ENCODE results near the gene GMPR2. TPM values are rescaled to one million over a fixed set of nuclear protein-coding genes. Genes with fewer than 3 reads are reported as not detected.

The GMPR2 gene
- total and polyA plus RNA-seq, 2 of the 13 experiments (the other 11 are each of a cell fraction or from before 2014, with no cell fraction given): 210 to 273 TPM

- TF ChIP-seq ZNF569 (CRISPR knock-in tag; IDR thresholded peaks at IDR 0.05; ENCODE audit: borderline replicate concordance): peak; percentile 95
- TF ChIP-seq ZFP91 (CRISPR knock-in tag; IDR thresholded peaks at IDR 0.05; ENCODE audit: borderline replicate concordance): peak; percentile 99
- no peak; the same call in 1 of the 2 replicates for TF ChIP-seq ISX (CRISPR knock-in tag; conservative IDR thresholded peaks at IDR 0.05)
- TF ChIP-seq MED13 (CRISPR knock-in tag; IDR thresholded peaks at IDR 0.05): peak; percentile 72; the same call in 1 of the 2 replicates
- peak; percentile 23; the same call in 1 of the 2 replicates for TF ChIP-seq ZNF570 (CRISPR knock-in tag; IDR thresholded peaks at IDR 0.05; ENCODE audit: borderline replicate concordance)
- no peak for TF ChIP-seq SP1 (IDR thresholded peaks at IDR 0.05)
- TF ChIP-seq SP1 (CRISPR knock-in tag; IDR thresholded peaks at IDR 0.05): peak; percentile 90
- TF ChIP-seq NFYB (CRISPR knock-in tag; IDR thresholded peaks at IDR 0.05): peak; percentile 55; the same call in 1 of the 2 replicates
- TF ChIP-seq ATF7-NPFF (CRISPR knock-in tag; IDR thresholded peaks at IDR 0.05; ENCODE audit: low read depth): peak; percentile 98
- peak; percentile 55; the same call in 1 of the 2 replicates for TF ChIP-seq DMTF1 (CRISPR knock-in tag; IDR thresholded peaks at IDR 0.05)
- TF ChIP-seq ZSCAN31 (CRISPR knock-in tag; IDR thresholded peaks at IDR 0.05; ENCODE audit: low read depth): peak; percentile 89; the same call in 1 of the 2 replicates
- peak; percentile 85 for TF ChIP-seq GFI1 (CRISPR knock-in tag; IDR thresholded peaks at IDR 0.05; ENCODE audit: borderline replicate concordance)
- TF ChIP-seq ZNF589 (CRISPR knock-in tag; conservative IDR thresholded peaks at IDR 0.05): peak; percentile 98
- TF ChIP-seq UBTF (CRISPR knock-in tag; IDR thresholded peaks at IDR 0.05): peak; percentile 98
- peak; percentile 91 for TF ChIP-seq ZNF12 (CRISPR knock-in tag; IDR thresholded peaks at IDR 0.05)
- TF ChIP-seq ZNF598 (CRISPR knock-in tag; IDR thresholded peaks at IDR 0.05; ENCODE audit: borderline replicate concordance): peak; percentile 70; the same call in 1 of the 2 replicates
- TF ChIP-seq ARNTL (CRISPR knock-in tag; IDR thresholded peaks at IDR 0.05): peak; percentile 83; the same call in 1 of the 2 replicates
- peak; percentile 97; the same call in 1 of the 2 replicates for TF ChIP-seq ZNF749 (CRISPR knock-in tag; IDR thresholded peaks at IDR 0.05; ENCODE audit: borderline replicate concordance)
- peak; percentile 93 for TF ChIP-seq JUND (CRISPR knock-in tag; IDR thresholded peaks at IDR 0.05)
- peak; percentile 79 for TF ChIP-seq RBAK (CRISPR knock-in tag; IDR thresholded peaks at IDR 0.05)
- TF ChIP-seq ZNF263 (CRISPR knock-in tag; IDR thresholded peaks at IDR 0.05): peak; percentile 86
Measured at GRCh38 chr14:24215495-24216344, 17.0 kb upstream of the GMPR2 start, which contains the start of gene MDP1 (continued).
